Measurements from ENCODE around the gene CBY3.
"Not testable (repeated sequence)": the region's sequence is repeated elsewhere in the genome, so short reads cannot be mapped to it uniquely, and the experiment has no call there.

CBY3 gene

GRCh38 chr5:179696603-179697002 is 15.8 kb upstream of the CBY3 start:
- TF ChIP-seq CTCF (IDR thresholded peaks at IDR 0.05; ENCODE audit: low read depth, low read length), result no peak
- no peak for DNase-seq (ENCODE audit: extremely low read depth, low read depth)

- no peak for DNase-seq (ENCODE audit: extremely low read depth, low read depth)
- no peak for TF ChIP-seq CTCF (IDR thresholded peaks at IDR 0.05; ENCODE audit: low read depth, low read length)
Measured at GRCh38 chr5:179694561-179694960, 13.7 kb upstream of the CBY3 start.

- not testable (repeated sequence) for DNase-seq (ENCODE audit: extremely low read depth, low read depth)
Measured at GRCh38 chr5:179689212-179689611, 8.4 kb upstream of the CBY3 start.

- no peak for TF ChIP-seq CTCF (IDR thresholded peaks at IDR 0.05; ENCODE audit: low read depth, low read length)
- no peak for DNase-seq (ENCODE audit: extremely low read depth, low read depth)
Measured at GRCh38 chr5:179680014-179680779, 637 bp downstream of the CBY3 start.

GRCh38 chr5:179679014-179679674 is 1.7 kb downstream of the CBY3 start:
- no peak for DNase-seq (ENCODE audit: extremely low read depth, low read depth)
- TF ChIP-seq CTCF (IDR thresholded peaks at IDR 0.05; ENCODE audit: low read depth, low read length), result peak; percentile 27

GRCh38 chr5:179678223-179679013 is 2.4 kb downstream of the CBY3 start:
- no peak; the same call in 1 of the 2 replicates for TF ChIP-seq CTCF (IDR thresholded peaks at IDR 0.05; ENCODE audit: low read depth, low read length)
- DNase-seq (ENCODE audit: extremely low read depth, low read depth), result peak; percentile 83

GRCh38 chr5:179668391-179668790 is 12.4 kb downstream of the CBY3 start:
- TF ChIP-seq CTCF (IDR thresholded peaks at IDR 0.05; ENCODE audit: low read depth, low read length), result peak; percentile 84
- DNase-seq (ENCODE audit: extremely low read depth, low read depth), result peak; percentile 4

GRCh38 chr5:179661647-179662046 is 19.2 kb downstream of the CBY3 start:
- DNase-seq (ENCODE audit: extremely low read depth, low read depth), result not testable (repeated sequence)

- peak; percentile 4 for DNase-seq (ENCODE audit: extremely low read depth, low read depth)
Measured at GRCh38 chr5:179658179-179658856, 22.5 kb downstream of the CBY3 start.

- DNase-seq (ENCODE audit: extremely low read depth, low read depth), result not testable (repeated sequence)
Measured at GRCh38 chr5:179657302-179658178, 23.3 kb downstream of the CBY3 start.

Data from AG09319 (cell line).